K562 (cell line): ENCODE data around the gene ZNF81.

ENCODE experiments used
- EP300 ChIP-seq: IDR thresholded peaks from 2 replicates; pipeline ENCODE4 v1.6.1; 2012; ENCODE audit warnings: low read length, improper control_type of control experiment
- TF ChIP-seq, protein P1 (sequence below): IDR thresholded peaks from 2 replicates; pipeline ENCODE4 v1.6.1; 2011; ENCODE audit not compliant: insufficient read length; ENCODE audit errors: extremely low read depth

DNA sequence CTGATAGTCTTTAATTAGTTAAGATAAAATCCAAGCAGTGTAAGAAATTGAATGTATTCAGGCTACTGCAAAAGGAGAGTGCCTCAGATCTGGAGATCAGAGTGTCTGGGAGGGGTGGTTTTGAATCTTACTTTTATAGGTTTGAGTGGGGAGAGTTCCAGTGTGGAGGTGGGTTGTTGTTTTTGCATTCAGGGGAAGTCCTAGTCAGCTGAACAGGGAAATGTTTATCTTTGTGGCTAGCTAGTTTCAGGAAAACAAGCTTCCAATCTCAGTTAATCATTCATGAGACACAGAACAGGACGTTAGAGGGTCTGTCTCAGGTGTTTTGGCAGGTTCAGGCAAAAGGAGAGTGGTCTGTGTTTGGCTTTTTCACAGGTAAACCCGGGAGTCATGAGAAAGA, 26.0 kb downstream of the ZNF81 start:
- TF ChIP-seq, protein P1, sequence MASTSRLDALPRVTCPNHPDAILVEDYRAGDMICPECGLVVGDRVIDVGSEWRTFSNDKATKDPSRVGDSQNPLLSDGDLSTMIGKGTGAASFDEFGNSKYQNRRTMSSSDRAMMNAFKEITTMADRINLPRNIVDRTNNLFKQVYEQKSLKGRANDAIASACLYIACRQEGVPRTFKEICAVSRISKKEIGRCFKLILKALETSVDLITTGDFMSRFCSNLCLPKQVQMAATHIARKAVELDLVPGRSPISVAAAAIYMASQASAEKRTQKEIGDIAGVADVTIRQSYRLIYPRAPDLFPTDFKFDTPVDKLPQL, result no peak
- TF ChIP-seq EP300, result no peak
